HFFc6 (cell line): ENCODE data around the gene ARL9. TPM values are rescaled to one million over a fixed set of nuclear protein-coding genes. Genes with fewer than 3 reads are reported as not detected.

ENCODE experiments used
- DNase-seq: peaks from one replicate; pipeline ENCODE4 v3.0.0-alpha.2; 2018
- H3K27ac Mint-ChIP-seq: 2 replicates; pipeline ENCODE4 v1.8.0; 2020; ENCODE audit warnings: mild to moderate bottlenecking, mixed read lengths
- H3K27me3 Mint-ChIP-seq: 2 replicates; pipeline ENCODE4 v1.8.0; 2021; ENCODE audit warnings: mild to moderate bottlenecking, moderate library complexity, mixed read lengths; ENCODE audit not compliant: insufficient read depth
- H3K36me3 Mint-ChIP-seq: 2 replicates; pipeline ENCODE4 v1.8.0; 2021; ENCODE audit warnings: low read depth, mixed read lengths
- H3K4me1 Mint-ChIP-seq: 2 replicates; pipeline ENCODE4 v1.8.0; 2020; ENCODE audit warnings: low read depth, mixed read lengths
- H3K4me3 Mint-ChIP-seq: 2 replicates; pipeline ENCODE4 v1.8.0; 2020; ENCODE audit warnings: mild to moderate bottlenecking, moderate library complexity, mixed read lengths
- H3K9me3 Mint-ChIP-seq: 2 replicates; pipeline ENCODE4 v1.8.0; 2020; ENCODE audit warnings: mild to moderate bottlenecking, mixed read lengths
- CTCF ChIP-seq: fragments of 200-600 bp; sonication (generic); IDR thresholded peaks from 2 replicates; pipeline ENCODE4 v1.5.0; 2021; ENCODE audit warnings: antibody characterized with exemption, mild to moderate bottlenecking
- total RNA-seq, 6 experiments: library from RNA; stranded (reverse); fragmentation: NEBNext Ultra II Directional; extraction: Animal tissue kit (Norgen Biotek cat#: 25700); gene quantifications; 2 replicates in 1 of 6; 3 replicates in 5 of 6; pipeline ENCODE4 v1.2.3, GENCODE V29; 2021

The ARL9 gene
- total RNA-seq, 6 experiments from 2014 or later, result 0.07 to 0.18 (median 0.12) TPM; not detected in 2

GRCh38 chr4:56550642-56551041 lies 45.1 kb downstream of the ARL9 start:
- no peak overlapping the region for H3K4me3 Mint-ChIP-seq
- peaks cover 7% of the 10 kb centered on the region for H3K27me3 Mint-ChIP-seq
- no peaks in the 10 kb centered on the region for H3K36me3 Mint-ChIP-seq
- DNase-seq, result no peak
- H3K27ac Mint-ChIP-seq, result no peak overlapping the region
- no peak for TF ChIP-seq CTCF
- H3K9me3 Mint-ChIP-seq, result no peaks in the 10 kb centered on the region
- no peaks in the 10 kb centered on the region for H3K4me1 Mint-ChIP-seq

- H3K27ac Mint-ChIP-seq, result no peak overlapping the region
- DNase-seq, result no peak
- peaks cover 7% of the 10 kb centered on the region for H3K27me3 Mint-ChIP-seq
- no peaks in the 10 kb centered on the region for H3K36me3 Mint-ChIP-seq
- H3K4me1 Mint-ChIP-seq, result no peaks in the 10 kb centered on the region
- no peak for TF ChIP-seq CTCF
- H3K4me3 Mint-ChIP-seq, result no peak overlapping the region
- H3K9me3 Mint-ChIP-seq, result no peaks in the 10 kb centered on the region
These were observed 45.9 kb downstream of the ARL9 start for GRCh38 chr4:56551516-56551915.

GRCh38 chr4:56552273-56552672 lies 46.7 kb downstream of the ARL9 start:
- DNase-seq, result no peak

GRCh38 chr4:56570041-56570440 lies 64.5 kb downstream of the ARL9 start:
- Mint-ChIP-seq H3K9me3 (no peaks in the 10 kb centered on the region), H3K4me1 (no peaks in the 10 kb centered on the region), H3K36me3 (no peaks in the 10 kb centered on the region), H3K27ac (no peak overlapping the region), H3K27me3 (peaks cover 1% of the 10 kb centered on the region), H3K4me3 (no peak overlapping the region)
- TF ChIP-seq CTCF, result no peak
- no peak for DNase-seq

More at GRCh38 chr4:56552273-56552672, 46.7 kb downstream of the ARL9 start:
- no peaks in the 10 kb centered on the region for H3K9me3 Mint-ChIP-seq
- H3K4me1 Mint-ChIP-seq, result no peaks in the 10 kb centered on the region
- H3K4me3 Mint-ChIP-seq, result no peak overlapping the region
- no peak for TF ChIP-seq CTCF
- H3K27ac Mint-ChIP-seq, result no peak overlapping the region
- peaks cover 6% of the 10 kb centered on the region for H3K27me3 Mint-ChIP-seq
- no peaks in the 10 kb centered on the region for H3K36me3 Mint-ChIP-seq

Other genes starting within 250 kb of the ARL9 start
- gene AASDH, start 118.3 kb upstream of the ARL9 start, total RNA-seq, result 10 to 100 TPM in 1 of 6 experiments, 1 to 10 TPM in 5; 6.7 to 10.1 (median 8.4) TPM
- gene PPAT, start 70.2 kb upstream of the ARL9 start, total RNA-seq, result 10 to 100 TPM; 19.3 to 26.3 (median 22.3) TPM
- gene PAICS, start 69.5 kb upstream of the ARL9 start, total RNA-seq, result 100 to 1,000 TPM; 136 to 177 (median 168) TPM
- gene SRP72, start 38.2 kb upstream of the ARL9 start, total RNA-seq, result 100 to 1,000 TPM; 152 to 180 (median 166) TPM
- not detected for gene HOPX, start 175.5 kb downstream of the ARL9 start, total RNA-seq